Karpas-422 (cell line): ENCODE results near the gene SCN8A. TPM values are rescaled to one million over a fixed set of nuclear protein-coding genes. Genes with fewer than 3 reads are reported as not detected.

ENCODE experiments used
- DNase-seq: peaks from one replicate; pipeline ENCODE4 v3.0.0-alpha.2; 2015
- H2AFZ ChIP-seq: fragments of 200-600 bp; sonication (generic); 2 replicates; pipeline ENCODE4 v1.6.1; 2014; ENCODE audit warnings: antibody characterized with exemption, low read length, mixed read lengths
- H3K27ac ChIP-seq: fragments of 200-600 bp; sonication (generic); 2 replicates; pipeline ENCODE4 v1.5.1; 2014; ENCODE audit warnings: mild to moderate bottlenecking, low read length, moderate library complexity
- H3K27me3 ChIP-seq: fragments of 200-600 bp; sonication (generic); 2 replicates; pipeline ENCODE4 v1.6.1; 2014; ENCODE audit warnings: low read length, mixed read lengths
- H3K36me3 ChIP-seq: fragments of 200-600 bp; sonication (generic); 2 replicates; pipeline ENCODE4 v1.6.1; 2014; ENCODE audit warnings: low read length, mixed read lengths; ENCODE audit not compliant: insufficient read depth
- H3K4me1 ChIP-seq: fragments of 200-600 bp; sonication (generic); 2 replicates; pipeline ENCODE4 v1.6.1; 2014; ENCODE audit warnings: mild to moderate bottlenecking, low read length, mixed read lengths
- H3K4me2 ChIP-seq: fragments of 200-600 bp; sonication (generic); 2 replicates; pipeline ENCODE4 v1.6.1; 2014; ENCODE audit warnings: low read length, low read depth, mild to moderate bottlenecking; ENCODE audit not compliant: poor library complexity, severe bottlenecking
- H3K4me3 ChIP-seq: fragments of 200-600 bp; sonication (generic); 2 replicates; pipeline ENCODE4 v1.5.1; 2014; ENCODE audit warnings: mild to moderate bottlenecking, antibody characterized with exemption, low read length, mixed read lengths
- H3K79me2 ChIP-seq: fragments of 200-600 bp; sonication (generic); 2 replicates; pipeline ENCODE4 v1.6.1; 2014; ENCODE audit warnings: mild to moderate bottlenecking, low read length, mixed read lengths
- H3K9ac ChIP-seq: fragments of 200-600 bp; sonication (generic); 2 replicates; pipeline ENCODE4 v1.6.0; 2014; ENCODE audit warnings: low read length
- H3K9me2 ChIP-seq: fragments of 200-600 bp; sonication (generic), shearing (Covaris generic); replicated peaks from 2 replicates; pipeline ENCODE4 v1.6.0; 2014; ENCODE audit warnings: mild to moderate bottlenecking, low read length, moderate library complexity; ENCODE audit not compliant: insufficient read depth
- H3K9me3 ChIP-seq: fragments of 300-700, 200-600 bp; sonication (generic); 2 replicates; pipeline ENCODE4 v1.6.1; 2014; ENCODE audit warnings: low read length, mixed read lengths
- H4K20me1 ChIP-seq: fragments of 200-600 bp; sonication (generic); 2 replicates; pipeline ENCODE4 v1.6.1; 2014; ENCODE audit warnings: mild to moderate bottlenecking, antibody characterized with exemption, low read length, low read depth; ENCODE audit not compliant: insufficient read depth
- total RNA-seq: library from RNA; depleted of rRNA; stranded (reverse); fragments of >200 nt; shearing (Covaris generic); gene quantifications from 2 replicates; pipeline ENCODE4 v1.2.3, GENCODE V29; 2014; ENCODE audit warnings: low replicate concordance

The SCN8A gene
- total RNA-seq, 1 experiment from 2014 or later, result 0.11 TPM

DNA sequence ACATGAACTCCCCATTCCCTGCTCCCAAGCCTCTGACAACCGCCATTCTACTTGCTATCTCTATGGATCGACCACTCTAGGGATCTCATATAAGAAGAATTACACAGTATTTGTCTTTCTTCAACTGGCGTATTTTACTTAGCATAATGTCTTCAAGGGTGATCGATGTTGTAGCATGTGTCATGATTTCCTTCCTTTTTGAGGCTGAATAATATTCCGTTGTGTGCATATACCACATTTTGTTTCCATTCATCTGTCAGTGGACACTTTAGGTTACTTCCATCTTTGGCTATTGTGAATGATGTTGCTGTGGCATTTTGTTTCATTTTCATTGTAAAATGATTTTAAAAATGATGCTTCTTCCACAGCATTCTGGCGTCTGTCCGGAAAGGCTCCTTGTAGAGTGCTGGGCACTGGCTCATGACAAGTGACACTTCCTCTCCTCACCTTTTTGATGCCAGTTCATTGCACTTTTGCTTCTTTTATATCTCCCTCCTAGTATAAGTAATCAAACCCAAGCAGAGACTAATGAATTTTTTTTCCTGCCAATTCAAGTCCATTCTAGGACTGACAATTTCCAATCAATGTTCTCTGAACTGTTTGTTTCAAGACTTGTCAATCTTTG, 39.3 kb downstream of the SCN8A start:
- DNase-seq, result no peak
- Histone ChIP-seq H3K27me3 (no peaks in the 10 kb centered on the region), H2AFZ (no peak overlapping the region), H3K9me3 (no peaks in the 10 kb centered on the region), H3K36me3 (no peaks in the 10 kb centered on the region), H3K9ac (no peak overlapping the region), H4K20me1 (no peaks in the 10 kb centered on the region), H3K4me1 (no peaks in the 10 kb centered on the region), H3K4me3 (no peak overlapping the region), H3K27ac (no peak overlapping the region), H3K9me2 (no peaks in the 10 kb centered on the region), H3K79me2 (no peaks in the 10 kb centered on the region), H3K4me2 (no peak overlapping the region)

- H3K79me2 ChIP-seq, result no peaks in the 10 kb centered on the region
- no peaks in the 10 kb centered on the region for H3K9me3 ChIP-seq
- H3K4me1 ChIP-seq, result no peaks in the 10 kb centered on the region
- H3K9ac ChIP-seq, result no peak overlapping the region
- H3K9me2 ChIP-seq, result no peaks in the 10 kb centered on the region
- no peaks in the 10 kb centered on the region for H4K20me1 ChIP-seq
- DNase-seq, result no peak
- H3K36me3 ChIP-seq, result no peaks in the 10 kb centered on the region
- H3K27me3 ChIP-seq, result no peaks in the 10 kb centered on the region
- H3K4me3 ChIP-seq, result no peak overlapping the region
- H3K27ac ChIP-seq, result no peak overlapping the region
- H3K4me2 ChIP-seq, result no peak overlapping the region
- H2AFZ ChIP-seq, result no peak overlapping the region
These were observed 40.0 kb downstream of the SCN8A start for GRCh38 chr12:51630986-51631385.

GRCh38 chr12:51631591-51631990, 40.6 kb downstream of the SCN8A start:
- DNase-seq, result no peak
- no peaks in the 10 kb centered on the region for H3K4me1 ChIP-seq
- H3K36me3 ChIP-seq, result no peaks in the 10 kb centered on the region
- H3K9ac ChIP-seq, result no peak overlapping the region
- H2AFZ ChIP-seq, result no peak overlapping the region
- no peaks in the 10 kb centered on the region for H4K20me1 ChIP-seq
- no peak overlapping the region for H3K4me2 ChIP-seq
- H3K79me2 ChIP-seq, result no peaks in the 10 kb centered on the region
- no peaks in the 10 kb centered on the region for H3K9me3 ChIP-seq
- no peaks in the 10 kb centered on the region for H3K27me3 ChIP-seq
- no peak overlapping the region for H3K4me3 ChIP-seq
- H3K9me2 ChIP-seq, result no peaks in the 10 kb centered on the region
- no peak overlapping the region for H3K27ac ChIP-seq

GRCh38 chr12:51632623-51633022, 41.6 kb downstream of the SCN8A start:
- H3K27me3 ChIP-seq, result no peaks in the 10 kb centered on the region
- H3K4me1 ChIP-seq, result no peaks in the 10 kb centered on the region
- H3K36me3 ChIP-seq, result no peaks in the 10 kb centered on the region
- H3K9me3 ChIP-seq, result no peaks in the 10 kb centered on the region
- H2AFZ ChIP-seq, result no peak overlapping the region
- no peak overlapping the region for H3K9ac ChIP-seq
- H3K4me3 ChIP-seq, result no peak overlapping the region
- H3K4me2 ChIP-seq, result no peak overlapping the region
- H3K79me2 ChIP-seq, result no peaks in the 10 kb centered on the region
- H3K27ac ChIP-seq, result no peak overlapping the region
- H4K20me1 ChIP-seq, result no peaks in the 10 kb centered on the region
- H3K9me2 ChIP-seq, result no peaks in the 10 kb centered on the region
- DNase-seq, result no peak

- Histone ChIP-seq H3K27ac (no peak overlapping the region), H3K79me2 (no peaks in the 10 kb centered on the region), H3K4me1 (no peaks in the 10 kb centered on the region), H3K9me3 (no peaks in the 10 kb centered on the region), H3K4me3 (no peak overlapping the region), H4K20me1 (0 out of 2 replicates have a peak, but pooled peaks cover 2% of the 10 kb centered on the region), H3K9me2 (no peaks in the 10 kb centered on the region), H3K27me3 (no peaks in the 10 kb centered on the region), H3K36me3 (no peaks in the 10 kb centered on the region), H3K4me2 (no peak overlapping the region), H2AFZ (no peak overlapping the region), H3K9ac (no peak overlapping the region)
- no peak for DNase-seq
These were observed 44.3 kb downstream of the SCN8A start for GRCh38 chr12:51635346-51635745.

DNA sequence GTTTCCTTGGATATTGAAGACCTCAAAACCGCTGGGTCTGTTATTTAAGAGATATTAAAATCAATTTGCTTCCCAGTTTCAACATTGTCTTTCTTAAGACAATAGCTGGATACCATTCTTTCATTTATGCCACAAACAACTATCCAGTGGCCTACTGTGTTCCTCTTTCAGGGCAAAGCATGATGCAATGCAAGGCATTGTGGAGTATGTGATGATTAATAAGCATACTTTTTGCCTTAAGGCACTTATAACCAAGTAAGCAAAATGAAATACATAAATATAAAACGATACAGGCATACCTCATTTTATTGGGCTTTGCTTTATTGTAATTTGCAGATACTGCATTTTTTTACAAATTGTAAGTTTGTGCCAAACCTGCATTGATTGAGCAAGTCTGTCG, 45.5 kb downstream of the SCN8A start:
- H2AFZ ChIP-seq, result no peak overlapping the region
- H3K27me3 ChIP-seq, result no peaks in the 10 kb centered on the region
- H3K4me2 ChIP-seq, result no peak overlapping the region
- H3K79me2 ChIP-seq, result no peaks in the 10 kb centered on the region
- no peaks in the 10 kb centered on the region for H3K9me2 ChIP-seq
- H3K36me3 ChIP-seq, result no peaks in the 10 kb centered on the region
- H3K9me3 ChIP-seq, result no peaks in the 10 kb centered on the region
- H3K9ac ChIP-seq, result no peak overlapping the region
- no peak overlapping the region for H3K4me3 ChIP-seq
- no peak for DNase-seq
- H3K27ac ChIP-seq, result no peak overlapping the region
- no peaks in the 10 kb centered on the region for H3K4me1 ChIP-seq
- H4K20me1 ChIP-seq, result 0 out of 2 replicates have a peak, but pooled peaks cover 4% of the 10 kb centered on the region

DNA sequence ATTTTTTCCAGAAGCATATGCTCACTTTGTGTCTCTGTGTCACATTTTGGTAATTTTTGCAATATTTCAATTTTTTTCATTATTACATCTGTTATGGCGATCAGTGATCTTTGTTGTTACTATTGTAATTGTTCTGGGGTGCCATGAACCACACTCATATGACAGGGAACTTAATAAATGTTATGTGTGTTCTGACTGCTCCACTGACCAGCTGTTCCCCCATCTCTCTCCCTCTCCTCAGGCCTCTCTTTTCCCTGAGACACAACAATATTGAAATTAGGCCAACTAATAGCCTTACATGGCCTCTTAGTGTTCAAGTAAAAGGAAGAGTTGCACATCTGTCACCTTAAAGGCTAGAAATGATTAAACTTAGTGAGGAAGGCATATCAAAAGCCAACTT, 46.0 kb downstream of the SCN8A start:
- no peaks in the 10 kb centered on the region for H3K9me3 ChIP-seq
- no peak overlapping the region for H3K4me3 ChIP-seq
- H3K4me1 ChIP-seq, result no peaks in the 10 kb centered on the region
- H3K27ac ChIP-seq, result no peak overlapping the region
- H3K9me2 ChIP-seq, result no peaks in the 10 kb centered on the region
- no peaks in the 10 kb centered on the region for H3K36me3 ChIP-seq
- H3K9ac ChIP-seq, result no peak overlapping the region
- no peak overlapping the region for H2AFZ ChIP-seq
- H4K20me1 ChIP-seq, result 0 out of 2 replicates have a peak, but pooled peaks cover 4% of the 10 kb centered on the region
- no peak for DNase-seq
- no peaks in the 10 kb centered on the region for H3K79me2 ChIP-seq
- no peak overlapping the region for H3K4me2 ChIP-seq
- H3K27me3 ChIP-seq, result no peaks in the 10 kb centered on the region

DNA sequence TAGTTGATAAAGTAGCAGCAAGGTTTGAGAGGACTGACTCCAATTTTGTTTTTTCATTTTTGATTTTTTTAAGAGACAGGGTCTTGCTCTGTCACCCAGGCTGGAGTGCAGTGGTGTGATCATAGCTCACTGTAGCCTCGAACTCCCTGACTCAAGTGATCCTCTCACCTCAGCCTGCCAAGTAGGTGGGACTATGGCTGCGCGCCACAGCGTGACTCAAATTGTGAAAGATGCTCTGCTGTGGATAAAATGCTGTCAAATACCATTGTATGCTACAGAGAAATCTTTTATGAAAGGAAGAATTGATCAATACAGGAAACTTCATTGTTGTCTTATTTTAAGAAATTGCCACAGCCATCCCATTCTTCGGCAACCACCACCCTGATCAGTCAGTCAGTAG, 48.3 kb downstream of the SCN8A start:
- H3K9ac ChIP-seq, result no peak overlapping the region
- no peak for DNase-seq
- no peak overlapping the region for H3K4me2 ChIP-seq
- H4K20me1 ChIP-seq, result 0 out of 2 replicates have a peak, but pooled peaks cover 4% of the 10 kb centered on the region
- no peak overlapping the region for H3K27ac ChIP-seq
- H2AFZ ChIP-seq, result no peak overlapping the region
- no peaks in the 10 kb centered on the region for H3K36me3 ChIP-seq
- H3K4me1 ChIP-seq, result no peaks in the 10 kb centered on the region
- no peaks in the 10 kb centered on the region for H3K9me3 ChIP-seq
- H3K79me2 ChIP-seq, result no peaks in the 10 kb centered on the region
- no peak overlapping the region for H3K4me3 ChIP-seq
- no peaks in the 10 kb centered on the region for H3K9me2 ChIP-seq
- H3K27me3 ChIP-seq, result no peaks in the 10 kb centered on the region
